Hypothalamus (tissue), 51 donors: ENCODE data around the gene ZNF764.
"Not testable (repeated sequence)": the region's sequence is repeated elsewhere in the genome, so short reads cannot be mapped to it uniquely, and the experiment has no call there.

ENCODE experiments used
- DNase-seq, 51 donors: peaks; one replicate each; lab custom pipeline; 2025; lab: John Stamatoyannopoulos, UW

The ZNF764 gene

GRCh38 chr16:30557957-30558788 is at the start of gene ZNF764:
ZNF764 (minus strand) TSS chr16:30558374; CDS start chr16:30558182, 192 bp downstream.
- DNase-seq: peak; percentile 72 to 99 (median 96)

GRCh38 chr16:30606004-30606403 is 47.8 kb upstream of the ZNF764 start:
- no peak for DNase-seq

- peak in 9 of 51 donors; percentile 6 to 27 (median 13) for DNase-seq
These were observed 47.0 kb upstream of the ZNF764 start for GRCh38 chr16:30605158-30605557.

GRCh38 chr16:30604316-30604947 is 46.3 kb upstream of the ZNF764 start:
- DNase-seq: no peak

GRCh38 chr16:30603945-30604315 is 45.8 kb upstream of the ZNF764 start:
- no peak for DNase-seq

GRCh38 chr16:30602616-30603277 is 44.6 kb upstream of the ZNF764 start:
- DNase-seq: no peak

- no peak for DNase-seq
These were observed 43.8 kb upstream of the ZNF764 start for GRCh38 chr16:30601966-30602365.

GRCh38 chr16:30600929-30601328 is 42.8 kb upstream of the ZNF764 start:
- no peak for DNase-seq

GRCh38 chr16:30600215-30600614 is 42.0 kb upstream of the ZNF764 start:
- DNase-seq: no peak

- no peak for DNase-seq
These were observed 34.7 kb upstream of the ZNF764 start for GRCh38 chr16:30592871-30593270.

- DNase-seq: not testable (repeated sequence)
These were observed 32.7 kb upstream of the ZNF764 start for GRCh38 chr16:30590869-30591268.

GRCh38 chr16:30589582-30589981 is 31.4 kb upstream of the ZNF764 start:
- not testable (repeated sequence) for DNase-seq

- DNase-seq: no peak
These were observed 30.5 kb upstream of the ZNF764 start for GRCh38 chr16:30588651-30589050.

GRCh38 chr16:30585400-30586191 is 27.4 kb upstream of the ZNF764 start, which contains the start of gene ZNF785:
ZNF785 (minus strand) TSS chr16:30585697; CDS start chr16:30585611, 86 bp downstream.
- DNase-seq: peak; percentile 65 to 98 (median 92)

GRCh38 chr16:30585022-30585399 is 26.8 kb upstream of the ZNF764 start:
- peak in 3 of 51 donors; percentile 29 to 63 (median 34) for DNase-seq

- DNase-seq: no peak
These were observed 24.6 kb upstream of the ZNF764 start for GRCh38 chr16:30582611-30583340.

GRCh38 chr16:30581457-30581856 is 23.3 kb upstream of the ZNF764 start:
- DNase-seq: no peak

- DNase-seq: no peak
These were observed 16.5 kb upstream of the ZNF764 start for GRCh38 chr16:30574678-30575077.

- DNase-seq: peak; percentile 67 to 96 (median 90)
These were observed 13.5 kb upstream of the ZNF764 start, which contains the start of gene ZNF688 for GRCh38 chr16:30571445-30572322. ZNF688 (minus strand) TSS chr16:30571714; CDS start chr16:30571629, 85 bp downstream.
